Measurements from ENCODE around the gene PRKN.

DNA sequence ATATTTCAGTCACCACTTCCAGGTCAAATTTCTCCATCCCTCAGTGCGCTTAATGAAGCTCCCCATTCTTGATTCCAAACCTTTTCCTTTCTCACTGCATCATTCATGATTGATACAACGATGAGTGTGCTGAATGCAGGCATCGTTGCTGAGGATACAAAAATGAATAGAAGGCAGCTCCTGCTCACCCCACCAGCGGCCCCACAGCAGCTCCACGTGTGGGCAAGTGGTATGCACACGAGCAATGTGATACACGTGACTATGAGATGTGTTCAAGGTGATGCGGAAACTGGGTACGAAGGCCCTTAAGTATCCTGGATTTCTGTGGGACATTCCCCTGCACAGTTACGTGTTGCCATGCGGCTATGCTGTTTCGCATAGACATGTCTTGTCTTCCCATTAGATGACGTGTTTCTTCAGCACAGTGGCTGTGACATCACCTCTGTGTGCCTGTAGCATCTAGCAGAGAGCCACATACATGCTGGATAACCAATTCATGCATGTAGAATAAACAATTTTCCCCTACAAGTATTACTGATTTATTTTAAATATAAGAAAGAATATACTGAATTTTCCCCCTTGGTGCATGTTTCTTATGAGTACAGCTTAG lies 1193.2 kb downstream of the PRKN start:
- TF ChIP-seq, protein P1, sequence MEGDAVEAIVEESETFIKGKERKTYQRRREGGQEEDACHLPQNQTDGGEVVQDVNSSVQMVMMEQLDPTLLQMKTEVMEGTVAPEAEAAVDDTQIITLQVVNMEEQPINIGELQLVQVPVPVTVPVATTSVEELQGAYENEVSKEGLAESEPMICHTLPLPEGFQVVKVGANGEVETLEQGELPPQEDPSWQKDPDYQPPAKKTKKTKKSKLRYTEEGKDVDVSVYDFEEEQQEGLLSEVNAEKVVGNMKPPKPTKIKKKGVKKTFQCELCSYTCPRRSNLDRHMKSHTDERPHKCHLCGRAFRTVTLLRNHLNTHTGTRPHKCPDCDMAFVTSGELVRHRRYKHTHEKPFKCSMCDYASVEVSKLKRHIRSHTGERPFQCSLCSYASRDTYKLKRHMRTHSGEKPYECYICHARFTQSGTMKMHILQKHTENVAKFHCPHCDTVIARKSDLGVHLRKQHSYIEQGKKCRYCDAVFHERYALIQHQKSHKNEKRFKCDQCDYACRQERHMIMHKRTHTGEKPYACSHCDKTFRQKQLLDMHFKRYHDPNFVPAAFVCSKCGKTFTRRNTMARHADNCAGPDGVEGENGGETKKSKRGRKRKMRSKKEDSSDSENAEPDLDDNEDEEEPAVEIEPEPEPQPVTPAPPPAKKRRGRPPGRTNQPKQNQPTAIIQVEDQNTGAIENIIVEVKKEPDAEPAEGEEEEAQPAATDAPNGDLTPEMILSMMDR (IDR thresholded peaks at IDR 0.05; ENCODE audit: poor library complexity) = no peak
- TF ChIP-seq EZH2 (IDR thresholded peaks at IDR 0.05; ENCODE audit: borderline replicate concordance) (no peak), EZH2phosphoT487 (IDR thresholded peaks at IDR 0.05; ENCODE audit: low read depth, severe bottlenecking, unreplicated experiment) (no peak)
